Activated T-cell treated with anti-CD3 and anti-CD28 coated beads, Interleukin-2, amount 50 U/mL, for 24 hours (primary cell): Measurements from ENCODE around the gene TCEAL8.
"Not testable (repeated sequence)": the region's sequence is repeated elsewhere in the genome, so short reads cannot be mapped to it uniquely, and the experiment has no call there.

Experiments
- DNase-seq: peaks from one replicate; pipeline ENCODE4 v3.0.0-alpha.2; 2020
- H3K27ac Mint-ChIP-seq: 2 replicates; pipeline ENCODE4 v1.8.0; 2020; ENCODE audit warnings: mild to moderate bottlenecking, mixed read lengths
- H3K27me3 Mint-ChIP-seq: 2 replicates; pipeline ENCODE4 v1.8.0; 2020; ENCODE audit warnings: mixed read lengths
- H3K36me3 Mint-ChIP-seq: 2 replicates; pipeline ENCODE4 v1.8.0; 2020; ENCODE audit warnings: low read depth, mixed read lengths
- H3K4me1 Mint-ChIP-seq: 2 replicates; pipeline ENCODE4 v1.8.0; 2020; ENCODE audit warnings: low read depth, mixed read lengths
- H3K4me3 Mint-ChIP-seq: 2 replicates; pipeline ENCODE4 v1.8.0; 2020; ENCODE audit warnings: mild to moderate bottlenecking, moderate library complexity, mixed read lengths
- H3K9me3 Mint-ChIP-seq: 2 replicates; pipeline ENCODE4 v1.8.0; 2020; ENCODE audit warnings: mixed read lengths

TCEAL8 gene

DNA sequence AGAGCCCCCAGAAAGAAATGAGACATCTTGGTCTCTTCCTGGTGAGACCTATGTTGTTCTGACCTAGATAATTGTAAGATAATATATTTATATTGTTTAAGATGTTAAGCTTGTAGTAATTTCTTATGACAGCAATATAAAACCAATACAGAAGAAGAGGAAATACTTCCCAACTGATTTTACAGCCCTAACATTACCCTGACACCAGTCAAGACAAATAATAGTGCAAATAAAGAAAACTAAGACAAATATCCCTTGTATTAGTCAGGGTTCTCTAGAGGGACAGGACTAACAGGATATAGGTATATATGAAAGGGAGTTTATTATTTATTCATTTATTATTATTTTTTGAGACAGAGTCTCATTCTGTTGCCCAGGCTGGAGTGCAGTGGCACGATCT lies 18.7 kb downstream of the TCEAL8 start:
- H3K36me3 Mint-ChIP-seq, result no peaks in the 10 kb centered on the region
- H3K4me1 Mint-ChIP-seq, result no peaks in the 10 kb centered on the region
- no peaks in the 10 kb centered on the region for H3K9me3 Mint-ChIP-seq
- H3K27me3 Mint-ChIP-seq, result peaks cover 24% of the 10 kb centered on the region
- no peak overlapping the region for H3K27ac Mint-ChIP-seq
- H3K4me3 Mint-ChIP-seq, result no peak overlapping the region
- no peak for DNase-seq

GRCh38 chrX:103235608-103236007 lies 19.3 kb downstream of the TCEAL8 start:
- not testable (repeated sequence) for H3K9me3 Mint-ChIP-seq, H3K27ac Mint-ChIP-seq, H3K4me1 Mint-ChIP-seq, H3K36me3 Mint-ChIP-seq, DNase-seq, H3K4me3 Mint-ChIP-seq
- peaks cover 24% of the 10 kb centered on the region for H3K27me3 Mint-ChIP-seq

- no peak overlapping the region for H3K4me3 Mint-ChIP-seq
- H3K27me3 Mint-ChIP-seq, result peaks cover 24% of the 10 kb centered on the region
- H3K9me3 Mint-ChIP-seq, result no peaks in the 10 kb centered on the region
- H3K27ac Mint-ChIP-seq, result no peak overlapping the region
- no peaks in the 10 kb centered on the region for H3K36me3 Mint-ChIP-seq
- DNase-seq, result no peak
- no peaks in the 10 kb centered on the region for H3K4me1 Mint-ChIP-seq
Measured at GRCh38 chrX:103234869-103235268, 20.1 kb downstream of the TCEAL8 start.

DNA sequence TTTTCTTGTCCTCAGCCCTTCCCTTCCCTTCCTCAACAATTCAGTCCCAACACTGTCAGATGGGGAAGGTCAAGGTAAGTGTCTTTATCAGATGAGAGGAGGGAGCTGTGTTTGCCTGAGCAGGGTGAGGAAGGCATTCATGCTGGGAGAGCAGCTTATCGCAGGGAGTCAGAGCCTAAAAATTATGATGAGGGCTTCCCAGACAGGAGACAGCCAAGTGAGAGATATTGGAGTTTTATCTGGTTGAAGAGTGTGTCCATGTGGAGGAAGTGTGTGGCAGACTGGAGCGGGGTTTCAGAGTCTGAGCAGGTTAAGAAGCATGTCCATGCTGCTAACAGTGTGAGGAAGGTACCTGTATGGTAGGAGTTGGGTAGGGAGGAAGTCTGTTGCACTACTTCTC lies 21.7 kb downstream of the TCEAL8 start:
- Mint-ChIP-seq H3K27ac (no peak overlapping the region), H3K27me3 (peaks cover 22% of the 10 kb centered on the region), H3K36me3 (no peaks in the 10 kb centered on the region), H3K4me3 (no peak overlapping the region), H3K9me3 (no peaks in the 10 kb centered on the region), H3K4me1 (no peaks in the 10 kb centered on the region)
- no peak for DNase-seq

DNA sequence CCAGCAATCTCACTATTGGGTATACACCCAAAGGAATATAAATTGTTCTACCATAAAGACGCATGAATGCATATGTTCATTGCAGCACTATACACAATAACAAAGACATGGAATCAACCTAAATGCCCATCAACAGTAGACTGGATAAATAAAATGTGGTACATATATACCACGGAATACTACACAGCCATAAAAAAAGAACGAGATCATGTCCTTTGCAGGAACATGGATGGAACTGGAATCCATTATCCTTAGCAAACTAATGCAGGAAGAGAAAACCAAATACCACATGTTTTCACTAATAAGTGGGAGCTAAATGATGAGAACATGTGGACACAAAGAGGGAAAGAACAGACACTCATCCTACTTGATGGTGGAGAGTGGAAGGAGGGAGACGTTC lies 29.0 kb downstream of the TCEAL8 start:
- DNase-seq, H3K9me3 Mint-ChIP-seq, H3K27ac Mint-ChIP-seq, H3K4me3 Mint-ChIP-seq, H3K4me1 Mint-ChIP-seq, H3K36me3 Mint-ChIP-seq: not testable (repeated sequence)
- H3K27me3 Mint-ChIP-seq, result peaks cover 59% of the 10 kb centered on the region

GRCh38 chrX:103220511-103221323 lies 34.2 kb downstream of the TCEAL8 start:
- H3K4me1 Mint-ChIP-seq, result peaks cover 7% of the 10 kb centered on the region
- H3K9me3 Mint-ChIP-seq, result no peaks in the 10 kb centered on the region
- H3K27ac Mint-ChIP-seq, result no peak overlapping the region
- no peak for DNase-seq
- no peak overlapping the region for H3K4me3 Mint-ChIP-seq
- peaks cover 91% of the 10 kb centered on the region for H3K27me3 Mint-ChIP-seq
- peaks cover 8% of the 10 kb centered on the region for H3K36me3 Mint-ChIP-seq

DNA sequence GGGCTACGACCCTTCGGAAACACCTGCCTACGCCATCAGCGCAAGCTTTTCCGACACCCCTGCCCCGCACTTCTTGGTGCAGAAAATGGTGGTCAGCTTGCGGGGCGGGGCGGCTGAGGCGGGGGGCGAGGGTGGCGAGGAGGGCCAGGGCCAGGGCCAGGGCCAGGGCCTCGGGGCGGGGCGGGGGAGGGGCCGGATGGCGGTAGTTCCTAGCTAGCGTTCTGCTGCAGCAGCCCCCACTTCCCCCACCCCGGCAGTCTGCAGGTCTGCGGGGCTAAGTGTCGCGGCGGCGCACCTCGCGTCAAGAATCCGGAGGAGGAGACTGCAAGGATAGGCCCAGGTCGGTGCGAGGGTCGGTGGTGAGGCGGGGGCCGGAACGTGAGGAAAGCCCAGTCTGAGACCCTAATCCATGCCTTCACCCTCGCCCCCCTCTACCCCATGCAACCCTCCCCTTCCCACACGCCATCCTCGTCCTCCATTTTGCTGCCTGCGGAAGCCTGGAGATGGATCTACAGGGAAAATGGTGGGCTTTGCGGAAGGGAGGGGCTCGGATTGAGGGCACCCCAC lies 39.4 kb downstream of the TCEAL8 start:
- Mint-ChIP-seq H3K27ac (no peak overlapping the region), H3K9me3 (no peaks in the 10 kb centered on the region), H3K36me3 (peaks cover 8% of the 10 kb centered on the region), H3K4me3 (peak overlapping the region; percentile 82), H3K27me3 (peaks cover 60% of the 10 kb centered on the region), H3K4me1 (peaks cover 12% of the 10 kb centered on the region)
- peak; percentile 48 for DNase-seq

GRCh38 chrX:103214870-103215424 lies 40.0 kb downstream of the TCEAL8 start, which contains the start of gene BEX4:
Gene BEX4 (plus strand): TSS chrX:103215108. CDS start chrX:103216154, 1,046 bp downstream.
- peak within 1 kb of the TSS; percentile 82 for H3K4me3 Mint-ChIP-seq
- H3K27ac Mint-ChIP-seq, result peak within 1 kb of the TSS; percentile 82
- peaks cover 12% of the 10 kb centered on the region for H3K4me1 Mint-ChIP-seq
- no peaks in the 10 kb centered on the region for H3K9me3 Mint-ChIP-seq
- H3K27me3 Mint-ChIP-seq, result peaks cover 60% of the 10 kb centered on the region
- peak; percentile 86 for DNase-seq
- peaks cover 8% of the 10 kb centered on the region for H3K36me3 Mint-ChIP-seq

- Mint-ChIP-seq H3K4me1 (peaks cover 12% of the 10 kb centered on the region), H3K27ac (no peak overlapping the region), H3K4me3 (no peak overlapping the region), H3K36me3 (peaks cover 8% of the 10 kb centered on the region), H3K27me3 (peaks cover 54% of the 10 kb centered on the region), H3K9me3 (no peaks in the 10 kb centered on the region)
- DNase-seq, result no peak
Measured at GRCh38 chrX:103212749-103213457, 42.1 kb downstream of the TCEAL8 start.

DNA sequence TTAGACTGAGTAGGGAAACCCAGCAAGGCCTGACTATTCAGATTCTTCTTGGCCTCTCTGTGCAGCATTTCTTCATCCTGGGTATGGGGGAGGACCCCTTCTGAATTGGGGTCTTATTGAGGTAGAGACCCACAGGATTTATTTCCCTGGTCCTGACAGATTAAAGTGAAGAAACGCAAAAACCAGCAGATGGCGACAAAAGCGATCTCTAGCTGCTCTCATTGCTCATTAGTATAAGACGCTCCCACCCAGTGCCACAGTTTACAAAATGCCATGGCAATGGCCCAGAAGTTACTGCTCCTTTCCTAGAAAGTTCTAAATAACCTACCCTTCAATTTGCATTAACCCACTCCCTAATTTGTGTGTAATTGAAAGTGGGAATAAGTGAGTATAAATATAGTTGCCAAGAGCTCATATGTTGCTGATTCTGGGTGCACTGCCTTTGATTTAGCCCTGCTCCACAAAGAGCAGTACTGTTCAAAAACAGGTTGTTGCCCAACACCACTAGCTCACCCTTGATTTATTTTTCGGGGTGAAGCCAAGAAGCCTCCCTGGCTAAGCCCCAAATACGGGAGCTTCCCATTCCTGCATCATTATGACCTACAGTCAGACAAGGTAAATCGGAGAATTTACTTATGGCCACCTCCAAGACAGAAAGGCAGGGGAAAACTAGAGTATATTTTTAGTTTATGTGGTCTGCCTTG lies 43.8 kb downstream of the TCEAL8 start:
- Mint-ChIP-seq H3K9me3 (no peaks in the 10 kb centered on the region), H3K4me3 (no peak overlapping the region), H3K27me3 (peaks cover 44% of the 10 kb centered on the region), H3K36me3 (peaks cover 3% of the 10 kb centered on the region), H3K27ac (no peak overlapping the region), H3K4me1 (peaks cover 10% of the 10 kb centered on the region)
- no peak for DNase-seq

DNA sequence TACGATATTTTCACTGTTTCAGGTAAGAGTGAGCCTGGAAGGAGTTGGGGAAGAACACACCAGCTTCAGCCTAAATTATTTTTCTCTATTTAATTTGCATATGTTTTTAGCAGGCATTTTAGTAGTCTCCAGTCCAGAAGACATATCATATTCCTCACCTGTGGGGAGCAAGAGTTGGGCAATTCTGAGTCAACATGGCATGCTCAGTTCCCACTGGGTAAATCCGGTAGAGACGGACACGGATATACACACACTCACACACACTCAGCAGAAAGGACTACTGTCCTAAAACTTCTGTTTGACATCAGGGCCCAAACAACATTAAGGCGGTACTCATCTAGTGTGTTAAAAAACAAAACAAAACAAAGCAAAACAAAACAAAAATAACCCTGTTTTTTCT lies 44.9 kb downstream of the TCEAL8 start:
- no peak for DNase-seq
- Mint-ChIP-seq H3K36me3 (no peaks in the 10 kb centered on the region), H3K4me1 (peaks cover 5% of the 10 kb centered on the region), H3K27me3 (peaks cover 44% of the 10 kb centered on the region), H3K9me3 (no peaks in the 10 kb centered on the region), H3K27ac (no peak overlapping the region), H3K4me3 (no peak overlapping the region)
